Stimulated activated CD4-positive, alpha-beta T cell treated with anti-CD3 and anti-CD28 coated beads, Interleukin-1b, Interleukin-23, amount 100 ng/mL, for 48 hours (primary cell): Measurements from ENCODE around the gene BCR.
"Not testable (repeated sequence)": the region's sequence is repeated elsewhere in the genome, so short reads cannot be mapped to it uniquely, and the experiment has no call there.

Experiments used
- DNase-seq: peaks from one replicate; pipeline ENCODE4 v3.0.0-alpha.2; 2020

BCR gene

GRCh38 chr22:23180301-23180892 is at the start of gene BCR:
Gene BCR (plus strand): TSS chr22:23180509. CDS start chr22:23180961, 452 bp downstream.
- DNase-seq, result no peak

- no peak for DNase-seq
Observed at GRCh38 chr22:23130697-23131096, 49.6 kb upstream of the BCR start.

- no peak for DNase-seq
Observed at GRCh38 chr22:23131931-23132330, 48.4 kb upstream of the BCR start.

GRCh38 chr22:23132376-23133091 is 47.8 kb upstream of the BCR start:
- DNase-seq, result no peak

- DNase-seq, result no peak
Observed at GRCh38 chr22:23133922-23134321, 46.4 kb upstream of the BCR start.

GRCh38 chr22:23136991-23137390 is 43.3 kb upstream of the BCR start:
- not testable (repeated sequence) for DNase-seq

- DNase-seq, result no peak
Observed at GRCh38 chr22:23137468-23137867, 42.8 kb upstream of the BCR start.

- DNase-seq, result peak; percentile 9
Observed at GRCh38 chr22:23137905-23138561, 42.3 kb upstream of the BCR start.

GRCh38 chr22:23138584-23139435 is 41.5 kb upstream of the BCR start:
- DNase-seq, result no peak

- no peak for DNase-seq
Observed at GRCh38 chr22:23140385-23140784, 39.9 kb upstream of the BCR start.

GRCh38 chr22:23142546-23143105 is 37.7 kb upstream of the BCR start:
- no peak for DNase-seq

GRCh38 chr22:23143119-23143518 is 37.2 kb upstream of the BCR start:
- DNase-seq, result no peak

- DNase-seq, result no peak
Observed at GRCh38 chr22:23144432-23144831, 35.9 kb upstream of the BCR start.

- DNase-seq, result peak; percentile 89
Observed at GRCh38 chr22:23144932-23145877, 35.1 kb upstream of the BCR start, which contains the start of gene RAB36. Gene RAB36 (plus strand): TSS chr22:23145477. CDS start chr22:23146617, 1,140 bp downstream.

- no peak for DNase-seq
Observed at GRCh38 chr22:23145878-23146470, 34.3 kb upstream of the BCR start.

GRCh38 chr22:23146478-23147205 is 33.7 kb upstream of the BCR start:
- DNase-seq, result no peak

- DNase-seq, result no peak
Observed at GRCh38 chr22:23147617-23148387, 32.5 kb upstream of the BCR start.

- DNase-seq, result no peak
Observed at GRCh38 chr22:23149743-23150238, 30.5 kb upstream of the BCR start.

GRCh38 chr22:23150762-23151161 is 29.5 kb upstream of the BCR start:
- DNase-seq, result no peak
